Progenitor cell of endocrine pancreas (in vitro differentiated cells): ENCODE data around the gene CST7. TPM values are rescaled to one million over a fixed set of nuclear protein-coding genes. Genes with fewer than 3 reads are reported as not detected.
A peak's percentile ranks its signal among the peaks of the same experiment; 100 is the strongest.
"Not testable (repeated sequence)": the region's sequence is repeated elsewhere in the genome, so short reads cannot be mapped to it uniquely, and the experiment has no call there.

Source experiments
- DNase-seq: peaks from one replicate; pipeline ENCODE4 v3.0.0; 2021; ENCODE audit warnings: low spot score; ENCODE audit not compliant: unreplicated experiment
- H3K27ac Mint-ChIP-seq: 2 replicates; pipeline ENCODE4 v1.8.0; 2021; ENCODE audit warnings: mild to moderate bottlenecking, moderate library complexity, mixed read lengths
- H3K27me3 Mint-ChIP-seq: 2 replicates; pipeline ENCODE4 v1.8.0; 2021; ENCODE audit warnings: mixed read lengths
- H3K36me3 Mint-ChIP-seq: 2 replicates; pipeline ENCODE4 v1.8.0; 2022; ENCODE audit warnings: mixed read lengths; ENCODE audit not compliant: insufficient read depth
- H3K4me1 Mint-ChIP-seq: 2 replicates; pipeline ENCODE4 v1.8.0; 2021; ENCODE audit warnings: low read depth, mixed read lengths
- H3K4me3 Mint-ChIP-seq: 2 replicates; pipeline ENCODE4 v1.8.0; 2021; ENCODE audit warnings: low read depth, mild to moderate bottlenecking, moderate library complexity, mixed read lengths
- H3K9me3 Mint-ChIP-seq: 2 replicates; pipeline ENCODE4 v1.8.0; 2021; ENCODE audit warnings: low read depth, mixed read lengths
- CTCF ChIP-seq: fragments of 200-600 bp; sonication (generic); IDR thresholded peaks from one replicate; pipeline ENCODE4 v1.5.0; 2021; ENCODE audit warnings: antibody characterized with exemption, mild to moderate bottlenecking; ENCODE audit not compliant: unreplicated experiment
- total RNA-seq: library from RNA; stranded (reverse); gene quantifications from 2 replicates; pipeline ENCODE4 v1.2.1, GENCODE V29; 2021

The CST7 gene
- total RNA-seq, 1 donor from 2014 or later, result not detected

- no peak overlapping the region for H3K27ac Mint-ChIP-seq
- no peak for DNase-seq
- TF ChIP-seq CTCF, result no peak
- H3K9me3 Mint-ChIP-seq, result peaks cover 8% of the 10 kb centered on the region
- H3K4me1 Mint-ChIP-seq, result peaks cover 7% of the 10 kb centered on the region
- peaks cover 1% of the 10 kb centered on the region for H3K36me3 Mint-ChIP-seq
- no peak overlapping the region for H3K4me3 Mint-ChIP-seq
- peaks cover 8% of the 10 kb centered on the region for H3K27me3 Mint-ChIP-seq
Measured at GRCh38 chr20:24918579-24919566, 30.2 kb upstream of the CST7 start.

GRCh38 chr20:24919665-24920064 lies 29.4 kb upstream of the CST7 start:
- not testable (repeated sequence) for H3K27ac Mint-ChIP-seq

GRCh38 chr20:24920706-24921105 lies 28.4 kb upstream of the CST7 start:
- H3K27me3 Mint-ChIP-seq, DNase-seq, H3K36me3 Mint-ChIP-seq, H3K4me3 Mint-ChIP-seq, H3K9me3 Mint-ChIP-seq, H3K4me1 Mint-ChIP-seq, H3K27ac Mint-ChIP-seq: not testable (repeated sequence)

More at GRCh38 chr20:24919665-24920064, 29.4 kb upstream of the CST7 start:
- H3K36me3 Mint-ChIP-seq, H3K4me1 Mint-ChIP-seq, DNase-seq, H3K27me3 Mint-ChIP-seq, H3K9me3 Mint-ChIP-seq, H3K4me3 Mint-ChIP-seq: not testable (repeated sequence)

GRCh38 chr20:24929259-24929658 lies 19.8 kb upstream of the CST7 start:
- peaks cover 19% of the 10 kb centered on the region for H3K4me1 Mint-ChIP-seq

GRCh38 chr20:24929867-24930723 lies 19.0 kb upstream of the CST7 start:
- peak; percentile 40 for DNase-seq
- not testable (repeated sequence) for H3K27me3 Mint-ChIP-seq, H3K9me3 Mint-ChIP-seq, H3K36me3 Mint-ChIP-seq
- Mint-ChIP-seq H3K4me1 (peaks cover 19% of the 10 kb centered on the region), H3K4me3 (peak overlapping the region; percentile 58), H3K27ac (peak overlapping the region; percentile 99)

More at GRCh38 chr20:24929259-24929658, 19.8 kb upstream of the CST7 start:
- H3K27me3 Mint-ChIP-seq, DNase-seq, H3K9me3 Mint-ChIP-seq, H3K36me3 Mint-ChIP-seq, H3K4me3 Mint-ChIP-seq: not testable (repeated sequence)
- peak overlapping the region; percentile 80 for H3K27ac Mint-ChIP-seq

DNA sequence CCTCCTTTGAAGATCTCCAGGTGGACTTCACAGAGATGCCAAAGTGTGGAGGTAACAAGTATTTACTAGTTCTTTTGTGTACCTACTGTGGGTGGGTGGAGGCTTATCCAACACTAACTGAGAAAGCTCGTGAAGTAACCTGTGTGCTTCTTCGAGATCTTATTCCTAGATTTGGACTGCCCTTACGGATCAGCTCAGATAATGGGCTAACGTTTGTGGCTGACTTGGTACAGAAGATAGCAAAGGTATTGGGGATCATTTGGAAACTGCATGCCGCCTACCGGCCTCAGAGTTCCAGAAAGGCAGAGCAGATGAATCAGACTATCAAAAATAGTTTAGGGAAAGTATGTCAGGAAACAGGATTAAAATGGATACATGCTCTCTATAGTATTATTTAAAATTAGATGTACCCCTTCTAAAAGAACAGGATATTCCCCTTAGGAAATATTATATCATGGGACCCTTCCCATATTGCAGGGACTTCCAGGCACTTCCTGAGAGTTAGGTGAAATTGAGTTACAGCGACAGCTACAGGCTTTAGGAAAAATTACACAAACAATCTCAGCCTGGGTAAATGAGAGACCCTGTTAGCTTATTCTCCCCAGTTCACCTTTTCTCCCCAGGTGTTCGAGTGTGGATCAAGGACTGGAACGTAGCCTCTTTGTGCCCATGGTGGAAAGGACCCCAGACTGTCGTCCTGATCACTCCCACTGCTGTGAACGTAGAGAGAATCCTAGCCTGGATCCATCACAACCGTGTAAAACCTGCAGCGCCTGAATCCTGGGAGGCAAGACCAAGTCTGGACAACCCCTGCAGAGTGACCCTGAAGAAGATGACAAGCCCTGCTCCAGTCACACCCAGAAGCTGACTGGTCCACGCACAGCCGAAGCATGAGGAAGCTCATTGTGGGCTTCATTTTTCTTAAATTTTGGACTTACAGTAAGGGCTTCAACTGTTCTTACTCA lies 18.1 kb upstream of the CST7 start:
- not testable (repeated sequence) for DNase-seq, H3K36me3 Mint-ChIP-seq, H3K9me3 Mint-ChIP-seq, H3K27me3 Mint-ChIP-seq
- H3K4me3 Mint-ChIP-seq, result peak overlapping the region; percentile 58
- TF ChIP-seq CTCF, result peak; percentile 66
- H3K4me1 Mint-ChIP-seq, result peaks cover 19% of the 10 kb centered on the region
- H3K27ac Mint-ChIP-seq, result peak overlapping the region; percentile 99

GRCh38 chr20:24931893-24932292 lies 17.2 kb upstream of the CST7 start:
- not testable (repeated sequence) for H3K36me3 Mint-ChIP-seq, H3K27ac Mint-ChIP-seq, H3K27me3 Mint-ChIP-seq, DNase-seq, H3K4me3 Mint-ChIP-seq, H3K9me3 Mint-ChIP-seq
- peaks cover 19% of the 10 kb centered on the region for H3K4me1 Mint-ChIP-seq
